Hematopoietic multipotent progenitor cell treated with erythropoietin and hydrocortisone succinate and interleukin-3 and kit ligand, for 6 days (in vitro differentiated cells): ENCODE measurements around the gene RGS6.

ENCODE experiments used
- DNase-seq: peaks from one replicate; pipeline ENCODE4 v3.0.0-alpha.2; 2015

RGS6 gene

DNA sequence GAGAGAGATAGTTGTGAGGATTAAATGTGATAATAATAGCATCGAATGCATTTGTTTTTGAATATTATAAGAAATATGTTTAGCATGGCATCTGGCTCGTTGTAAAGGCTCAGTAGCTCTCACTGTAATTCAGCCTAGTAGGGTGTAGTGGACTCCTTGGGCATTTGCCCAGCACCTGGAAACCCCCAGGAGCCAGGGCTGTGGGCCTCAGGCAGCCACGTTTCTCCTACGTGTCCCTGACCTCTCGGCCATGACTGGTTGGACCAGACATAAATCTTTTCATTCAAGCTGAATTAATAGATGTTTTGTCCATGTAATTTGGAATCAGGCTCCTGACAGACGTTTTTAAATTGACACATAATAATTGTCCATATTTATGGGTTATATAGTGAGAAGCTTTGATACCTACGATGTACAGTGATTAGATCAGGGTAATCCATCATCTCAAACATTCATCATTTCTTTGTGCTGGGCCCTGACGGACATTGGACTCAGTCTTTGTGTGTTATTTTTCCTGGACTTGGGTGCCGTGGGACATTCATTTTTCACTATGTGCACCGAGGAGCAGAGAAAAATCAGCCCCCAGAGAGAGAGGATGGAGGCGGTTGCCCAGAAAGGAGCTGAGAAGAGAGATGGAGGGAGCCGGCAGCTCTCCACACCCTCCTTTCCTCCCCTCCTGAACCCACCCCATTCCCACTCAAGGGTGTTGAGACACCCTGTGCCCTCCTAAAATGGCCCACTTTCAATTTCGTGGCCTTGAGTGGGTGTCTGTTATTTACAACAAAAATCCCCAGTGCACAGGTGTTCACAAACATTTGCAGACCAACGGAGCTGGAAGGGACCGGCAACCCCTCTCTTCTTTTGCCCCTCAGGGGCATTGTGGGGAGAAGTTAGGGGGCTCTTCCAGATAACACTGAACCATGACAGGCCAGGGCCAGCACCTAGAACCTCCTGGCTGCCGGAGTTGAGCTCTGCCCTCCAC, 665.3 kb downstream of the RGS6 start:
- DNase-seq, result no peak

DNA sequence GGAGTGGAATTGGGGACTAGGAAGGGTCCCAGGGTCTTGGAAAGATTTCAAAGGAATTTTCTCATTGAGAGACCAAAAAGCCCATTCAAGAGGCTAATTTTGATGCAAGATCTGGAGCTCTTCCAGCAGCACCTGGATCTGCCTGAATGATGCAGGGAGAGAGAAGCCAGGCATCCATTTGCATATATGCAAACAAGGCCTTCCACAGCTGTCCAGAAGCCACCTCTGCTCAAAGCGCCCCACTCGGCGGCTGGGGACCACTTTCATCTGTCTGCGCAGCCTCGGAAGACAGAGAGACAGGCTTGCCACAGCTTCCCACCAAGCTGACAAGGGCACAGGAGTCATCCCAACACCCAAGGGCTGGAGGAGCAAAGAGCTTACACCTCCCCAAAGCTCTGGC, 666.1 kb downstream of the RGS6 start:
- DNase-seq, result no peak

DNA sequence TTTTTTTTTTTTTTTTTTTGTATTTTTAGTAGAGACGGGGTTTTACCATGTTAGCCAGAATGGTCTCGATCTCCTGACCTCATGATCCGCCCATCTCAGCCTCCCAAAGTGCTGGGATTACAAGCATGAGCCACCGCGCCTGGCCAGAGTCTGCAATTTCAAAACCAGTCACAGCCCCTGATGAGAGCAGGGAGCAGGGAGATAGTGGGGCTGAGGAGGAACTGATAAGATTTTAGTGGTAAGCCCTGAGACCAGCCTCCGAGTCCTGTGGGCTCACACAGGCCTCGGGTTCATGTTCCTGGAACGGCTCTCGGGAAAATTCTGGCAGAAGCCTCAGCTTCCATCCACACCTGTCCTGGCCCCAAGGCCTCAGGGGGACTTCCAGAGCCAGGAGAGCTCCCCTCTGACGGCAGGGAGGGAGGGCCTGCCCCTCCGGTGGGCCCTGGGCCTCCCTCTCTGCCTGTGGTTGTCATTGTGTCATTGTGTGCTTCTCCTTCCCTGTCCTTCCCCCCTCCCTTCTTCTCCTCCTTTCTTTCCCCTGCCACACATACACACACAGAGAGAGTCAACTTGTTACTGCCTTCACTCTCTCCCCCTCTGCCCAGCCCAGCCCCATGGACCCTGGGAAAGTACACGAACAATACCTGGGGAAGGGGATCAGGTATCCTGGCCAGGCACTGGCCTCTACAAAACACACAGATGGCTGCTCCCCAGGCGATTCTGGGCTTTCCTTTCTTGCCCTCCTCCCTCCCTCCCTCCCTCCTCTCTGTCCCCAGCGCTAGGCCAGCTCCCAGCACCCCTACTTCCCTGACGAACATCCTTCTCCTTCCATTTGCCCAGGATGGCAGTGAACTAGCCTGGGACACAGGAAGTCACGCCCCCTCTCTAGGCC, 667.6 kb downstream of the RGS6 start:
- DNase-seq, result peak; percentile 70

DNA sequence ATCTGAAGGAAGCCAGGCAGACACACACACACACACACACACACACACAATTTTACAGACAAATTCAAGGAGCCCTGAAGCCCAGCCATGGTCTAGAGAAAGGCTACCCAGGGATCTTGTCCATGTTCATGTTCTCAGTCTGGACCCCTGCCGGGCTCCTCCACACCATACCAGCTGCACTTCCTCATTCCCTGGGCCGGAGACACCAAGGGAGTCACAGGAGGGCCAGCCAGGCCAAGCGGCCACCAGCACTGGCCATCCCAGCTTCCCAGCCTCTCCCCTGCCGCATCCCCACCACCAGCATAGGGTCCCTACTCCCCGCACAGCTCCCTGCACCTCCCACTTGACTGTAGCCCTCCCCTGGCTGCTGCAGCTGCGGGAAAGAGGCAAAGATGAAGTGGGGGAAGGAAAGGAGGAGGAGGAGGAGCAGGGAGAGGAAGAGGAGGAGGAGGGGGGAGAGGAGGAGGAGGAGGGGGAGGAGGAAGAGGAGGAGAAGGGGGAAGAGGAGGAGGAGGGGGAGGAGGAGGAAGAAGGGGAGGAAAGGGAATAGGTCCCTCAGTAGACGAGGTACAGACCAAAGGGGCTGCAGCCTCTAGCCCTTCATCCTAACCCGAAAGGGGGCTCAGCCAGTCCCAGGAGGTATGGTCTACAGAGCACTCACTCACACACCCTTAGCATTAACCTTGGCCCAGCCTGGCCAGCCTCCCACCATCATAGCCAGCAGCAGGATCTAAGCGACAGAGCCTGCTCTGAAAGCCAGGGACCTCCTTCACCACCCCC, 668.5 kb downstream of the RGS6 start:
- peak; percentile 7 for DNase-seq

DNA sequence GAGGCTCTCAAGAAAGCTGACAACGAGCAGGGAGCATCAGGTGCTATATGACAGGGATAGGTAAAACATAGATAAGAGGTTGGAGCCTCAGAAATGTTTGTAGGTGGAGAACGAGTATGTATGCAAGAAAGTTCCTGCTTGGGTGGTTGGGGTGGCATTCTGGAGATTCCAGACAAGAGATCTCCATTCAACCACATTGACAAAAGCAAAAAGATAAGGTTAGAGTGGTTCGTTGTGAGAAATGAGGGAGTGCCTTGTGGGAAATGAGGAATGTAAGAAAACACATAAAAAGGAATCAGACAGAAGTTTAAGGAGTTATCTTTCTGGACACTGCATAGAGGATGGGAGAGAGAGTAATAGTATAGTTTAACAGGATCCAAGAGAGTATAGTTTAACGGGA, 671.4 kb downstream of the RGS6 start:
- no peak for DNase-seq

DNA sequence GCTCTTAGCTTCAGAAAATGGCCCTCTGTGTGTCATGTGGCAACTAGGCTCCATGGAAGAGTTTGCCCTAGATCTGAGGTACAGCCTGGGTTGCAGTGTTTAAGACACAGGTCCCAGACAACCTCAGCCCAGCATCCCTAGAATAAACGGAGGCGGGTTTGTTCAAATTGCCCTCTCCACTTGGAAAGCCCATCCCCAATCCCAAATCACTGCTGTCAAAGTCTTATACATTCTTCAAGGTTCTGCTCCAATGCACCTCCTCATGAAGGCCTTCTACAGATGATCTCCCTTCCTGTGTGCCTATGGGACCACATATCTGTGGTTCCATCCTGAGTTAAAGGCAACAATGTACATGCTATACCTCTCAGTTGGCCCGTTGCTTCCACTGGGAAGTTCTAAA, 671.9 kb downstream of the RGS6 start:
- DNase-seq, result no peak

DNA sequence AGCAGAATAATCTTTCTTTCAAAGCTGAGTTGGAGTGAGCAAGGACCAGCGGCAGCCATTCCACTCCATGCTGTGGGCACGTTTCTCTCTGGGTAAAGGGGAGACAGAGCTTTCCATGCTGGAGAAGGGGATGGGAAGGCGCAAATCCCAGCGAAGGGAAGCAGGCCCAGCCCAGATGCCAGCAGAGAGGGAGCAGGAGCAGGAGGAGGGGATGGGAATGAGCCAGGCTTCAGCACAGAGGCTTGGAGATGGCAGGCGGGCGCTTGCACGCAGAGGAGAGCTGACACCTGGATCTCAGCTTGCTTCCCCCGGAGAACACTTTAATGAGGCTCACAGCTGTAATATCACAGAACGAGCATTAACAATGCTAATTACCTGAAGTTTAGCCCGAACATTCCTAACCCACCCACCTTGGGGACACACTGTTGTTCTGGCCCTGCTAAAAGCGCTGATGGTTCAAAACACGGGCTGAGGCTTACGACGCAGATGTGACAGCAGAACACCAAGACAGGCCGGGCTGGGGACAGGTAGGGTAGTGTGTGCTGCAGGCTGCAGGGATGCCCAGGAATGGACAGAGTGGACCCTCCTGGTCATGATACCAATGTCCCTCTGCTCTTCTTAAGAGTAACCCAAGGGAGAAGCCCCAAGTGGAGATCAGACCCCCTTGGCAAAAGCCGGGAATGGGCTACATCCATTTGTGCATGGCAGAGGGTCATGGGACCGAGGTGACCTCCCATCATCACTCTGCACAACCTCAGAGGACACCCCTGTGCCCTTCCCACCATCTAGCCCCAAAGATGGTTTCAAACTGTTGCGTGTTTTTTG, 673.1 kb downstream of the RGS6 start:
- no peak for DNase-seq

DNA sequence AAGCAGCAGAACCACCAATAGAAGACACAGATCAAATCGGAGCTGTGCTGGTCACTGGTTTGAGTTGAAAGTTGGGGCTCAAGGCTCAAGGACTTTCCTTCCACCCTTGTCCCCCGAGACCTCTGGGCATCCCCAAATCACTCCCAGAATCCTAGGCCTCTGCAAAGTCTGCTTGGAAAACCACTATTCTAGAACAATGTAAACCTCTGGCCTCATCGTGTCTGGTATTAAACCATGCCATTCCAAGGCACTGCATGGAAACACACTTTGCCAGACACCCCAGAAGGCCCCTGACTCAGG, 673.6 kb downstream of the RGS6 start:
- no peak for DNase-seq

DNA sequence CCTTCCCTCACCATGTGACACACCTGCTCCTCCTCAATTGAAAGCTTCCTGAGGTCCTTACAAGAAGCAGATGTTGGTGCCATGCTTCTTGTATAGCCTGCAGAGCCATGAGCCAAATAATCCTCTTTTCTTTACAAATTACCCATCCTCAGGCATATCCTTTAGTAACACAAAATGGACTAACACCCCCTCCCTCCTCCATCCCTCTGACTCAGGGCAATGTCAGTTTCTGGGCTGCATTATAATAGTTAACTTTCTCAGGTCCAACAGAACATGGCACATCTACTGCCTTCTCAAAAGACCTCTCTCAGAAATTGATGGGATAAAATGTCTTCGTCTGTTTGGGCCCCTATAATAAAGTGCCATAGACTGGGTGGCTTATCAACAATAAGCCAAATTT, 674.6 kb downstream of the RGS6 start:
- DNase-seq, result no peak

DNA sequence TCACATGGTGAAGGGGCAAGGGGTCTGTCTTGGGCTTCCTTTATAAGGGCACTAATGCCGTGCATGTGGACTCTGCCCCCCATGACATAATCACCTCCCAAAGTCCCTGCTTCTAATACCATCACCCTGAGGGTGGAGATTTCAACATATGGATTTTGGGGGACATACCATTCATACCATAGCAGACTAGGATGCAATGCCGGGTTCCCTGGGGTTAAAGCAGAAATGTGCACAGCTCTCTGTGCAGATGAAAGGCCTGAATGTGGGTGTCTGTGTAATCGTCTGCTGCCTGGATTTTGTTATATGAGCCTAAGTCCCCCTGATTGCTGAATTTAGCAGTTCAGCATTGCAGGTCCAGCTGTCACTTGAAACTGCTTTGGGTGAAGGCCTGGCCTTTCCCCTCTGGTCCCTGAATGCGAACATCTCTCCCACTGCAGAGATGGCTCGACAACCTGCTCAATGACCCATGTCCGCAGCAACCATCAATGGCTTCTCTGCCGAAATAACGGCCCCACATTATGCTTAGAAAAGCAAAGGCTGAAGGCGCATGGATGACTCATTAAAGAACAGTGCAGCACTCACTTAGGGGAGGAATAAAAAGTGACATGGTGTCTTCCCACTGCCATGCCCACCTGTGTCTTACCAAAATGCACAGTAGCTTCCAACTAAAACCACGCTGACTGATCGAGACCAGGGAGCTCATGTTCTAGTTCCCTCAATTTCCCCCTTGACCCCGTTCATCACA, 675.3 kb downstream of the RGS6 start:
- no peak for DNase-seq

DNA sequence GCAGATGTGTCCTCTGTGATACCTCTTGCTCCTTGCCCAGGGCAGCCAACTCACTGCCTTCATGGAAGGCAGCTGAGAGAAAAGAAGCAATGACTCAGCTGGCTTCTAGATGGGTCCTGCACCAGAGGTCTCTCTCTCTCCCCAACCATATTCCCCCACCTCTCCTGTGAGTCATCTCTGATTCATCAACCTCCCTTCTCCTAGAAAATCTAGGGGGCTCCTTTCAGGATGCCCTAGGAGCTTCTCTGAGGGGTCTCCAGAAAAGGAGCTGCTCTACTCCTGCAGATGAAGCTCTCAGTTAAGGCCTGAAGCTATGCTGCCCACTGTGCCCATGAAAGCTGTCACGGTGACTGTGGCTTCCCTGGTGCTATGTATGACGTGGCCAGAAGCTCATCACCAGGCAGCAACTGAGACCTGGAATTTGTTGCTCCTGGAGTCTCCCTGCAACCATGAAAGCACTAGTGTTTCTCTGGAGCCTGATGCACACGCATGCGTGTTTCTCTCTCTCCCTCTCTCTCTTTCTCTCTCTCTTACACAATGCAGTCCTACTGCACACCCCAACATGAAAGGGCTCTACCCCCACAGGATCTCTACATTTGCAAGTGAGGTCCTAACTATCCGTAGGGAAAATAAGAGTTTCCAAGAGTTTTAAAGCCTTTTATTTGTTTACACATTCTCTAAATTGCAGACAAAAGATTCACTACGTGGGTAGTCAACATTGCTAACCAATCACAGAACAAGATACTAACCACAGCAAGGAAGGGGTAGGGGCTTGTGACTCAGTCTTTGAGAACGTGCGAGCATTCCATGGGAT, 676.4 kb downstream of the RGS6 start:
- DNase-seq, result peak; percentile 2

DNA sequence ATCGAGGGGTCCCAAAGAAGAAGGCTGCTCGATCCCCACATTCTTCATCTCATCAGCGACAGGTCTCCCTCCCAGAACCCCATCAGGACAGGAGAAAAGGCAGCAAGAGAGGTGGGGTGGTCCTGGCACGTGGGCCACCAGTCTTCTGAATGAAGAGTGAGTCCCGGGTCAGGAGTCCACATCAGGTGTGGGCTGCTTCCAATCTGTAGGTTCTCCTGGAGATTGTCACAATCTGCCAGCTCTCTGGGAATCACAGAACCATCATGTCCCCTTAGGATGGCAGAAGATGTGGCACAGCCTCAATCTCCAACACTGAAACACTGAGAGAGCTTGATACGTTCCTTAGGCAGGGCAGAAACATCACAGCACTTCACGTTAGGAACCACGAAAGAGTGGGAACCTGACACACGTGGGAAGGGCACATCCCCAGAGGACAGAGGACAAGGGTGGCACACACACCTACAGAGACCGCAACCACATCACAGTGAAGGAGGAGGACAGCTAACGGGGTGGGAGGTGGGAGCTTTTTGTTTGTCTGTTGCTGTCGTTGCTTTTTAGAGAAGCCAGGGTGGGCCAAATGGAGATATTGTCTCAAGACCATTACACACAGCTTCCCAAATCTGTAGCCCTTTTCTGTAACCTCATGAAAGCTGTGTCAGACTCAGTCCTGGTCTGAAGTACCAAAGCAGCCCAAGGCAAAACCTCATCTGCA, 677.1 kb downstream of the RGS6 start:
- DNase-seq, result no peak

DNA sequence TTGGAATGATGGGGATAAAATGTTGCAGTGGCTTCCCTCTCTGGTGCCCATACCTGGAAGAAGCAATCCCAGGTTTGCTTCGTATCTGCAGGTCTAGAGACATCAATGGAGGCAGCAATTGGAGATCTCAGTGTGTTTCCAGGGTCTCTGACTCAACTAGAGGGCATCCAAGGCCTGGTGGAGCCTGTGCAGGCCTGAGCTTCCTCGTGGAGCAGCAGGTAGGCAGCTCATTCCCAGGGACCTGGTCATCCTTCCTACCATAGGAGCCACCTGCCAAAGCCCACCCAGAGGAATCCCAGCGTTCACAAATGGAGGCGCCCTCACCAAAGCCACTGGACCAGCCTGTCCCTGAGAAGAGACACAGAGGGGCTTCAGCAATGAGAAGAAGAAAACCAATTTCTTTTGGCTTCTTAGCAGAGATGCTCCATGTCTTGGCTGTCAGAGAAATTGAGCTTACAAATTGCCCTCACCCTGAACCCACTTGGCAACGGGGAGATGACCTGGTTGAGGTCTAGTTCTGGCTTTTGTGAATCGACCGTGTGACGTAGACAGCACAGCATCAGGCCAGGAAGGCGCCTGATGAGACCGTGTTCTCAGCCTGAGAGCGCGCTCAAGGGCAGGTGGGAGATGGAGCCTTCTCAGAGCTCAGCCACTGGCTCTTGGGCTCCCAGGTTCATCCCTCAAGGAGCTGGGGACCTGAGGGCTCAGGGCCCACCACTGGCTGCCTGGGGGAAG, 678.0 kb downstream of the RGS6 start:
- no peak for DNase-seq

DNA sequence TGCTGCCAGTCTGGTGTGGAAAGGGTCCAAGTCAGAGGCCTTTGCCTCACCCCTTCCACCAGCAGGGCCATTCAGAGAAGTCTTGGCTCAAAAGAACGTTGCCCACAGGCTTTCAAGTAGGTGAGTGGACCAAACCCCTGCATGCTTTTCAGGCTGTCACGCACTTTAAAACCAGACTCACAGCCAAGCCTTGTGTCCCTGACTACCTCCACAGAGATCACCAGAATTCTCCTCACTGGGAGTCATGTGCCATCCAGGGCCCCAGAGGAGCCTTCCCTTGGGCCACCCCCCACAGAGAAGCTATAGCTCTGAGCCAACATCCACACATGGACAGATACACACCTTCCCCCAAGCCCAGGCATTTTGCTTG, 678.6 kb downstream of the RGS6 start:
- DNase-seq, result no peak

DNA sequence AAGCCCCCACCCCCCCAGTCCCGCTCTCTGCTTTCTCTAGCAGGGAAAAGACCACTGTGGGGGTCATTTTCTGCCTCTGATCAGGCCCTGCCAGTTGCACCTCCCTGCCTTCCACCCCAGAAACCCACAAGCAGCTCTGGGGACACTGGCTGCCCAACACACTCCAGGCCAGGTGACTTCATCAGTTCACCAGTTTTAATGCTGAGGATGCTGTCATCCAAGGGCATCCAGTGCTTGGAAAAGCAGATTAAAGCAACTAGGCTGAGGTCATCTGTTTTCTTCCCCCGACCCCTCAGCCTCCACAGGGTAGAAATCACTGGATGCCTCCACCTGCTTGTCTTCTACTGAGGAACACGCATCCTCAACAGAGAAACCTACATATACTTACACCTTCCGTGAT, 679.3 kb downstream of the RGS6 start:
- DNase-seq, result no peak

DNA sequence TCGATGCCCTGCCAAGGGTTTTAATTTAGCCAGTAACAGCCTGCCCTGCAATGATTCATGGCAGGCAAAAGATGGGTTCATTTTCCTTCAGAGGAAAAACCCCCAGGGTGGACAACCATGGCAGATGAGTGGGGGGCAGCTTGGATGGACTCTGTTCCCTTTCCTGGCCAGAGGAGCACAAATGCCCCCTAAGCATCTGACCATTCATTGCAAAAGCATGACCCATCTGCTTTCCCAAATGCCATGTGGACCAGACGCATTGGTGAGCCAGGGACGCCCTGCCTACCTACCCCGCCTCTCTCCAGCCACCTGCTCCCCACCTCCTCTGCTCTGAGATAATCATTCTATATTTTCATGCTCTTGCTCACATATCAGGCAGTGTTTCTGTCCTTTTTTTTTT, 679.8 kb downstream of the RGS6 start:
- DNase-seq, result no peak

DNA sequence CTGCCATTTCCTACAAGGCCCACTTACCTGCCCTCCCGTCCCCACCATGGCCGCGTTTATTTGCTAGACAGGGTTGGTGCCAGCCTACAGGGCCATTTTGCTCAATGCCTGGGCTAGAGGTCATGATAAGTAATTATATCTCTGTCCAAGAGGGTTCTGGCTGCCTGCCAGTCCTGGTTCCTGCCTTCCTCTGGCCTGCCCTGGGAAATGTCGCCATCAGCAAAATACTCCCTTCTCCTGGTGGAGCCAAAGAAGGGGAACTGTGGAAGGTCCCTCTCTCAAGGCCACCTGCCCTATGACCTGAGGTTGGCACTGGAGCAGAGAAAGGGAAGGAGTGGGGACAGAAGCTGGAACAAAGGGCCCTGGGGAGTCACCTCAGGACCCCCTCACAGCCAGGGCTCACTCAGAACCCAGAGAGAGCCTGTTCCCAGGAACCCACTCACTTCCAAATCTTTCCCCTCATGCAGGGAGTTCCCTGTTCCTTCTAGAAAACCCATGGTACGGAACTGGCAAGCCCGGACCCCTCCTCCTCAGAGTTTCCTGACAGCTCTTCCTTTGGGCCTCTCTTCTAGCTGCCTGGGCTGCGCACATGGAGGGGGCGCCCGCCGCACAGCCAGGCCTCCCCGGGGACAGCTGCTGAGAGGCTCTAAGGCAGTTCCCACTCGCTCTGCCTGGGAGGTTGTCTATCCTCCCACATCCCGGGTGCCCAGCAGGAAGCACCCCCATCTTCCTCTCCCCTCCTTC, 681.2 kb downstream of the RGS6 start:
- DNase-seq, result peak; percentile 34

DNA sequence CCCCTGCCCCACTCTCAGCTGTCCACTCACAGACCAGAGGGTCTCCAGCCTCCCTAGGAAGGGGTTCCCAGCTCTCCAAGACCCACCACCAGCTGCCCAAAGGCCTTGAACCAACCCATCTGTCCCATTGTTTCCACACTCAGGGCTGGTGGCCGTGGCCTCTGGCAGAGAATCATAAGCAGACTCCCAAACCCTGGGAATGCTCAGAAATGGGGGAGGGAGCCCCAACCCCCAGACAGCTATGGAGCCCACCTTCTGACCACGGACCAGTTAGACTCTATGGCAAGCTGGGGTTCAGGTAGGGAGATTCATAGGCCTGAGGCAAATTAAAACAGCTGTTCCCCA, 681.7 kb downstream of the RGS6 start:
- no peak for DNase-seq

DNA sequence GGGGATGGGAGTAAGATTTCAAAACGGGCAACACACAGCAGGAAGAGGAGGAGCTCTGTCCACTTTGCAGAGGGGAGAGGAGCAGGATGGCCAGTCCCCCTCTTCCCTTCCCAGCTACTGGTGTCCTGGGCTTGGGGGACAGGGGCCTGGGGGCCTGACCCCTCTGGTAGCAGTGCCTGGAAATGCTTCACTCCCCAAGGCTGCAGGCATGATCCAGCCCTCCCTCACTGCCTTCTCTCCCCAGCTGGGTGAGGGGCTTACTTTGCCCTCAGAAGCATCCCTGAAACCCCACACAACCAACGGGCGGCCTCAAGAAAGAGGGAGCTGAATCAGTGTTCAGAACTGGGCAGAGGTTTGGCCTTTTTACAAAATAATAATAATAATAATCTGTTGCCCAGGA, 682.1 kb downstream of the RGS6 start:
- DNase-seq, result no peak
